Caki2 (cell line): Measurements from ENCODE around the gene PCDHA10. TPM values are rescaled to one million over a fixed set of nuclear protein-coding genes. Genes with fewer than 3 reads are reported as not detected.
A peak's percentile ranks its signal among the peaks of the same experiment; 100 is the strongest.
"Not testable (repeated sequence)": the region's sequence is repeated elsewhere in the genome, so short reads cannot be mapped to it uniquely, and the experiment has no call there.

Source experiments
- DNase-seq: peaks from one replicate; pipeline ENCODE4 v3.0.0-alpha.2; 2015; ENCODE audit warnings: low read depth
- in situ Hi-C: cut with HindIII; loops from 2 replicates; pipeline ENCODE4 v1.10.0; 2016; ENCODE audit warnings: low sequenced_read_pairs, low pct_unique_long_range_greater_than_20kb, mixed read lengths
- total RNA-seq: library from RNA; depleted of rRNA; stranded (reverse); fragments of >200 nt; shearing (Covaris generic); gene quantifications from 2 replicates; pipeline ENCODE4 v1.2.3, GENCODE V29; 2014; ENCODE audit warnings: low replicate concordance; rRNA removed

Gene PCDHA10
- total RNA-seq: 0.03 and 0.06 TPM in 2 replicates

- no peak for DNase-seq
- in situ Hi-C loops: no loop called here
Observed at GRCh38 chr5:140855772-140856674, at the start of gene PCDHA10. Gene PCDHA10, plus strand, starts transcription at chr5:140855897. Its CDS starts 152 bp downstream, at chr5:140856049.

- DNase-seq: peak; percentile 69
- in situ Hi-C loops: no loop called here
Observed at GRCh38 chr5:140806834-140807775, 48.6 kb upstream of the PCDHA10 start, which contains the start of gene PCDHA4. Gene PCDHA4, plus strand, starts transcription at chr5:140807068.

GRCh38 chr5:140808241-140808888, 47.3 kb upstream of the PCDHA10 start:
- DNase-seq, in situ Hi-C loops: not testable (repeated sequence)

- in situ Hi-C loops: no loop called here
- no peak for DNase-seq
Observed at GRCh38 chr5:140808889-140809291, 46.8 kb upstream of the PCDHA10 start.

GRCh38 chr5:140821375-140822280, 34.1 kb upstream of the PCDHA10 start, which contains the start of gene PCDHA5:
Gene PCDHA5, plus strand, starts transcription at chr5:140821613.
- in situ Hi-C loops: no loop called here
- DNase-seq: peak; percentile 61

GRCh38 chr5:140822281-140822629, 33.4 kb upstream of the PCDHA10 start:
- no peak for DNase-seq
- in situ Hi-C loops: no loop called here

- in situ Hi-C loops, DNase-seq: not testable (repeated sequence)
Observed at GRCh38 chr5:140822969-140823368, 32.7 kb upstream of the PCDHA10 start.

GRCh38 chr5:140823475-140823874, 32.2 kb upstream of the PCDHA10 start:
- DNase-seq: no peak
- in situ Hi-C loops: no loop called here

- in situ Hi-C loops: no loop called here
- no peak for DNase-seq
Observed at GRCh38 chr5:140827704-140828361, 27.9 kb upstream of the PCDHA10 start, which contains the start of gene PCDHA6. Gene PCDHA6, plus strand, starts transcription at chr5:140827960. Its CDS starts 132 bp downstream, at chr5:140828092.

- DNase-seq: no peak
- in situ Hi-C loops: no loop called here
Observed at GRCh38 chr5:140828362-140828737, 27.3 kb upstream of the PCDHA10 start.

GRCh38 chr5:140829511-140830501, 25.9 kb upstream of the PCDHA10 start:
- in situ Hi-C loops, DNase-seq: not testable (repeated sequence)

GRCh38 chr5:140833993-140834392, 21.7 kb upstream of the PCDHA10 start, which contains the start of gene PCDHA7:
Gene PCDHA7, plus strand, starts transcription at chr5:140834269. Its CDS starts 115 bp downstream, at chr5:140834384.
- no peak for DNase-seq
- in situ Hi-C loops: no loop called here

GRCh38 chr5:140834439-140835008, 21.2 kb upstream of the PCDHA10 start:
- in situ Hi-C loops, DNase-seq: not testable (repeated sequence)

- in situ Hi-C loops: no loop called here
Observed at GRCh38 chr5:140835622-140836510, 19.8 kb upstream of the PCDHA10 start.

More at GRCh38 chr5:140835622-140836510, 19.8 kb upstream of the PCDHA10 start:
- no peak for DNase-seq
